GM19395 (cell line): ENCODE results near the gene TNFRSF18.

Experiments used
- ATAC-seq: cut with Tn5 transposase; IDR thresholded peaks from one replicate; pipeline ENCODE4 v1.9.1; 2021; ENCODE audit warnings: mild to moderate bottlenecking, moderate library complexity; ENCODE audit not compliant: unreplicated experiment

Gene TNFRSF18

GRCh38 chr1:1167841-1168450 lies 38.4 kb downstream of the TNFRSF18 start:
- no peak for ATAC-seq

GRCh38 chr1:1167398-1167821 lies 39.0 kb downstream of the TNFRSF18 start:
- ATAC-seq, result no peak

- no peak for ATAC-seq
Measured at GRCh38 chr1:1166642-1167397, 39.6 kb downstream of the TNFRSF18 start.

- ATAC-seq, result no peak
Measured at GRCh38 chr1:1165900-1166421, 40.4 kb downstream of the TNFRSF18 start.

- ATAC-seq, result no peak
Measured at GRCh38 chr1:1165485-1165884, 40.9 kb downstream of the TNFRSF18 start.

GRCh38 chr1:1164701-1165451 lies 41.5 kb downstream of the TNFRSF18 start:
- no peak for ATAC-seq

- no peak for ATAC-seq
Measured at GRCh38 chr1:1164361-1164700, 42.1 kb downstream of the TNFRSF18 start.

GRCh38 chr1:1163538-1164070 lies 42.8 kb downstream of the TNFRSF18 start:
- ATAC-seq, result no peak

- no peak for ATAC-seq
Measured at GRCh38 chr1:1162597-1163537, 43.5 kb downstream of the TNFRSF18 start.

- no peak for ATAC-seq
Measured at GRCh38 chr1:1161683-1162079, 44.7 kb downstream of the TNFRSF18 start.

GRCh38 chr1:1161078-1161682 lies 45.2 kb downstream of the TNFRSF18 start:
- no peak for ATAC-seq

- ATAC-seq, result no peak
Measured at GRCh38 chr1:1160281-1160930, 46.0 kb downstream of the TNFRSF18 start.

- ATAC-seq, result no peak
Measured at GRCh38 chr1:1157914-1158710, 48.3 kb downstream of the TNFRSF18 start.

GRCh38 chr1:1157426-1157913 lies 48.9 kb downstream of the TNFRSF18 start:
- no peak for ATAC-seq

GRCh38 chr1:1157033-1157365 lies 49.4 kb downstream of the TNFRSF18 start:
- ATAC-seq, result no peak

GRCh38 chr1:1156140-1157032 lies 50.0 kb downstream of the TNFRSF18 start:
- ATAC-seq, result no peak

GRCh38 chr1:1155258-1155657 lies 51.1 kb downstream of the TNFRSF18 start:
- ATAC-seq, result no peak

- no peak for ATAC-seq
Measured at GRCh38 chr1:1153874-1154273, 52.5 kb downstream of the TNFRSF18 start.
